ENCODE measurements around the gene DNPEP.

DNPEP gene

GRCh38 chr2:219362524-219363164 lies 25.1 kb downstream of the DNPEP start:
- peak; percentile 96 for DNase-seq (ENCODE audit: low read depth)
- no peak overlapping the region for H3K4me3 ChIP-seq (ENCODE audit: low read depth, low read length)
- TF ChIP-seq CTCF (conservative IDR thresholded peaks at IDR 0.05; ENCODE audit: low read depth, low read length): no peak

- H3K4me3 ChIP-seq (ENCODE audit: low read depth, low read length): no peak overlapping the region
- no peak for TF ChIP-seq CTCF (conservative IDR thresholded peaks at IDR 0.05; ENCODE audit: low read depth, low read length)
- no peak for DNase-seq (ENCODE audit: low read depth)
Observed at GRCh38 chr2:219362072-219362471, 25.6 kb downstream of the DNPEP start.

GRCh38 chr2:219358170-219359075 lies 29.3 kb downstream of the DNPEP start:
- peak overlapping the region; percentile 4 for H3K4me3 ChIP-seq (ENCODE audit: low read depth, low read length)
- TF ChIP-seq CTCF (conservative IDR thresholded peaks at IDR 0.05; ENCODE audit: low read depth, low read length): no peak
- DNase-seq (ENCODE audit: low read depth): no peak

GRCh38 chr2:219356834-219357233 lies 30.9 kb downstream of the DNPEP start:
- no peak for TF ChIP-seq CTCF (conservative IDR thresholded peaks at IDR 0.05; ENCODE audit: low read depth, low read length)
- DNase-seq (ENCODE audit: low read depth): no peak
- H3K4me3 ChIP-seq (ENCODE audit: low read depth, low read length): no peak overlapping the region

GRCh38 chr2:219354582-219354981 lies 33.1 kb downstream of the DNPEP start:
- H3K4me3 ChIP-seq (ENCODE audit: low read depth, low read length): no peak overlapping the region
- no peak for TF ChIP-seq CTCF (conservative IDR thresholded peaks at IDR 0.05; ENCODE audit: low read depth, low read length)
- DNase-seq (ENCODE audit: low read depth): no peak

- no peak overlapping the region for H3K4me3 ChIP-seq (ENCODE audit: low read depth, low read length)
- TF ChIP-seq CTCF (conservative IDR thresholded peaks at IDR 0.05; ENCODE audit: low read depth, low read length): no peak
- DNase-seq (ENCODE audit: low read depth): no peak
Observed at GRCh38 chr2:219353129-219353528, 34.6 kb downstream of the DNPEP start.

Data from choroid plexus epithelial cell (primary cell).